Measurements from ENCODE around the gene GNB1.
"Not testable (repeated sequence)": the region's sequence is repeated elsewhere in the genome, so short reads cannot be mapped to it uniquely, and the experiment has no call there.

GNB1 gene

DNA sequence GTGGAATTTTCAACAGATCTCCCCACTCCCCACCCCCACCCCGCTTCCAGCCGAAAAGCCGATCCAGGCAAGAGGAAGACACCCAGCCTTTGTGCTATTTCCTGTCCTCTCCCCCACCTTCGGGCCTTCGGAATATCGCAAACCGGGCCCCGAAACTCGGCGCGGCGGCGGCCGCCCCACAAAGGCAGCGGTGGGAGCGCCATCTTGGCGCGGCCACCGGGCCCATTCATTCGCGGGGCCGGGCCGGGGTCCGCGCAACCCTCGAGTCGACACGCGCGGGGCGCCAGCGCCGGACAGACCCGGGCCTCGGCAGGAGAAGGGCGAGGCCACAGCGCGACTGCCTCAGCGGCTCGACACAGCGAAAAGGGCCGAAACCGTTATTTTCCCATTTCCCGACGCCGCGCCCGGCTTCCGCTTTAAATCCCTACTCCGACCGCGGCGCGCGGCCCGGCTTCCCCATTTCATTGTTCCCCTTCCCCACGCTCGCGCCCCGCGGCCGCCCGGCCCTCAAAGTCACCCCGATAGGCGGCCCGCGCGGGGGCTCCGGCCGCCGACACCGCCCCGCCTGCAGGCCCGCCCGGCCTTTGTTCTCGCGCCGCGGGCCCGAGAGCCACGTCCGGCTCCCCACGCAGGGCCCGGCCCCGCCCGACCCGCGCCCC is 911 bp downstream of the GNB1 start:
- peak; percentile 31 for DNase-seq (ENCODE audit: low read depth)

GRCh38 chr1:1889090-1889750 is 1.7 kb downstream of the GNB1 start:
- DNase-seq (ENCODE audit: low read depth): no peak

DNA sequence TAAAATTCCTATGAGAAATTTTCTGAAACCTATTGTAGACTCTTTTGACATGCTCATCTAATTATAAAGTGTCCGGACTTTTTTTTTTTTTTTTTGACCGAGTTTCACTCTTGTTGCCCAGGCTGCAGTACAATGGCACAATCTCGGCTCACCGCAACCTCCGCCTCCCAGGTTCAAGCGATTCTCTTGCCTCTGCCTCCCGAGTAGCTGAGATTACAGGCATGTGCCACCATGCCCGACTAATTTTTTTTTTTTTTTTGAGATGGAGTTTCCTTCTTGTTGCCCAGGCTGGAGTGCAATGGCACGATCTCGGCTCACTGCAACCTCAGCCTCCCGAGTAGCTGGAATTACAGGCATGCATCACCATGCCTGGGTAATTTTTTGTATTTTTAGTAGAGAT is 7.0 kb downstream of the GNB1 start:
- not testable (repeated sequence) for DNase-seq (ENCODE audit: low read depth)

DNA sequence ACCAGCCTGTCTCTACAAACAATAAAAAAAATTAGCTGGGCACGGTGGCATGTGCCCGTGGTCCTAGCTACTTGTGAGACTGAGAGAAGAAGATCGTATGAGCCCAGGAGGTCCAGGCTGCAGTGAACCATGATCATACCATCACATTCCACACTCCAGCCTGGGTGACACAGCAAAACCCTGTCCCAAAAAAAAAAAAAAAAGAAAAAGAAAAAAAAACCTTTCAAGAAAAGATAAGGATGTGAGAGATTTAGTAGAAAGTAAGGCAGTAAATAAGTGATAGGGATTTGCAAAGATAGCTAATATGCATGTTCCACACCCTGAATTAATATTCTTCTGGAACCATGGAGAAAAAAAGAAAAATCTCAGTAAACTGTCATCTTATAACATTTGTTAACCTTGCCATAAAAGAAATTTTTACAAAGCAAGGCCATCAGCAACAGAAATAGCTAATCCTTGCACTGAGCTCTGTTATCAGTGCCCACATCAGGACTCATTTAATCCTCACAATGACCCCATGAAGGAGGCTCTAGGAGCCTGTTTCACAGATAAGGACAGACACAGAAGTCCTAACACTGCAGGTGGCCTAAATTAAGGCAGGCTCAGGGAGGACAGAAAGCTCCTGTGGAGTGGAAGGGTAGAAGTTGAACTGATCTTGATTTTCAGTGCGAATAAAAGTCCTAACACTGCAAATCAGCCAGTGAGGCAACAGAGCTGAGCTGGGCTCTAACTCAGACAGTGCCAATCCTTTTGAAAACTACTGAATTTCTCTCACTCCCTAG is 7.6 kb downstream of the GNB1 start:
- DNase-seq (ENCODE audit: low read depth): no peak

DNA sequence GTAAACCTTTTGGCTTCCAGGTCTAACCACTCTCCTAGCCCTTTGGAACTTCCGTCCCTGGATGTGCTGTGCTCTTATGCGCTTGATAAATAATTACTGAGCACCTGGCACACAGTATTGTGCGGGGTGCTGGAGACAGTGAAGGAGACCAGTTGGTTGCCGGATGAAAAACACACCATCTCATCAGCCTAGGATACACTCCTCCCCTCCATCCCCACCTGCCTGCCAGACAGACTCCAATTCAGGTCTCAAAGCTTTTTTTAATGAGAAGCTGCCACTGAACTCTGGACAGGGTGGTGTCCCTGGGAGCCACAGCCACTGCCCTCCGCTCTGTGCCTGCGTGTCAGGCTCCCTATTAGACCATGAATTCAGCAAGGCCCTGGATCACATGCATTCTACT is 9.2 kb downstream of the GNB1 start:
- DNase-seq (ENCODE audit: low read depth): no peak

DNA sequence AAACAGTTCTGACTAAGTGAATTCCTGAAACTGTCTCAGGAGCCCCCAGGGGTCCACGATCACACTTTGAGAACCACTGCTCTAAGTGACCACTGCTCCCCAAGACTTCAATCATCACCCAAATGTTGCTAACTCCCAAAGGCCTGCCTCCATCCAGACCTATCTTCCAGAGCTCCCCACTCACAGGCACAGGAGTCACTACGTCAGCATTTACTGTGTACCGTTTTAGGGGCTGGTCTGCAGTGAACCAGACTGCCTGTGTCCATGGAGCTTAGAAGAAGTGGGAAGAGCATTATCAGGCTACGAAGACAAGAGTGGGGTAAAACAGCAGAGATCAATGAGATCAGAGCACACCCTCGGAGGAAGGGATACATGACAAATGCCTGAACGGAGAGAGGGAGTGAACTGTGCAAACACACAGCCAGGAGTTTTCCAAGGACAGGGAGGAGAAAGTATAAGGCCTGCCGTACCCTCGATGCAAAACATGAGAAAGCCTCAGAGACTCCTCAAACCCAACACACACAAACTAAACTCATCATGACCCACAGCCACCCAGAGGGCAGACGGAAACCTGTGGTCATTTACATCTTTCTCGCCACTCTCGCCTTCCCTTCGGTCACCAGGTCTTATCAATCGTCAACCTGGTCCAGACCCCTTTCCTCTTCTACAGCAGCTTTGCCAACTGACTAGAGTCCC is 10.1 kb downstream of the GNB1 start:
- DNase-seq (ENCODE audit: low read depth): no peak

DNA sequence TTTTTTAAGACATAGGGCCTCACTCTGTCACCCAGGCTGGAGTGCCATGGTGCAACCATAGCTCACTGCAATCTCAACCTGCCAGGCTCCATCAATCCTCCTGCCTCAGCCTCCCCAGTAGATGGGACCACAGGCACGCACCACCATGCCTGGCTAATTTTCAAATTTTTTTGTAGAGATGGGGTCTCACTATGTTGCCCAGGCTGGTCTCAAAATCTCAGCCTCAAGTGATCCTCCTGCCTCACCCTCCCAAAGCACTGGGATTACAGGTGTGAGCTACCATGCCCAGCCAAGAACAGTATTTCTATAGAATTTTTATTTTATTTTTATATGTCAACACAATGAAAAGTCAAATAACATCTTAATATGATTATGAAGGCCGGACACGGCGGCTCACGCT is 10.9 kb downstream of the GNB1 start:
- no peak for DNase-seq (ENCODE audit: low read depth)

GRCh38 chr1:1877865-1878436 is 12.9 kb downstream of the GNB1 start:
- no peak for DNase-seq (ENCODE audit: low read depth)

- no peak for DNase-seq (ENCODE audit: low read depth)
Observed at GRCh38 chr1:1876335-1876930, 14.5 kb downstream of the GNB1 start.

- no peak for DNase-seq (ENCODE audit: low read depth)
Observed at GRCh38 chr1:1875932-1876331, 15.0 kb downstream of the GNB1 start.

DNA sequence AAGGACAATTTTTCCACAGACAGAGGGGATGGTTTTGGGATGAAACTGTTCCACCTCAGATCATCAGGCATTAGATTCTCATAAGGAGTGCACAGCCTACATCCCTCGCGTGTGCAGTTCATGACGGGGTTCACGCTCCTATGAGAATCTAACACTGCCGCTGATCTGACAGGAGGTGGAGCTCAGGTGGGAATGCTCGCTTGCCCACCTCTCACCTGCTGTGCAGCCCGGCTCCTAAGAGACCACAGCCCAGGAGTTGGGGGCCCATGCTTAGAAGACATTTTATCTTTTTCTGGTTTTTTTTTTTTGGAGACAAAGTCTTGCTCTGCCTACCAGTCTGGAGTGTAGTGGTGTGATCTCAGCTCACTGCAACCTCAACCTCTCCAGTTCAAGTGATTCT is 16.0 kb downstream of the GNB1 start:
- DNase-seq (ENCODE audit: low read depth): no peak

GRCh38 chr1:1873186-1873585 is 17.7 kb downstream of the GNB1 start:
- DNase-seq (ENCODE audit: low read depth): no peak

DNA sequence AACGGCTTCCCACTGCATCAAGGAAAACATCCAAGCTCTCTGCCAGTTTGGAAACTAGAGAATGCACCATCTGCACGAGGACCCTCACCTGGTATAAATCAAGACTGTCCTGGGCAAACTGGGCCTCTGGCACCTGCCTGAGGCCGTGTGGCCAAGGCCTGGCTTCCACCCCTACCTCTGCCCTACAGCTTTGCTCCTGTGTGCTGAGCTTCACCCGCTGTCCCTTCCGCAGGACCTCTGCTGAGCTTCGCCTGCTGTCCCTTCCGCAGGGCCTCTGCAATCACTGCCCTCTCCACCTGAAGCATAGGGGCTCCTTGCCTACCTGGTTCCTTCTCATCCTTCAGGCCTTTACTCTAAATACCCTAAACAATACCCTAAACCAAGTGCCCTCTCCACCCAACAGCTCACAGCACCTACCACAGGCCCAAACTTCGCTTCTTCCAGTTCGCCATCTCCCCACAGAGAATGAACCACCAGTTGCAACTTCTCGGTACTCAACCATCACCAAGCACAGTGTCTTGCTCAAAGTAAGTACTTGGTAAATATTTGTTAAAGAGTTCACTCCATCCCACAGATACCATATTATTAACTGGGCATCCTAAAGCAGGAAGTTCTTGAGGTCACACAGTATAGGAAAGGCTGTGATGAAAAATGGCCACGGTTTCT is 18.4 kb downstream of the GNB1 start:
- DNase-seq (ENCODE audit: low read depth): no peak

DNA sequence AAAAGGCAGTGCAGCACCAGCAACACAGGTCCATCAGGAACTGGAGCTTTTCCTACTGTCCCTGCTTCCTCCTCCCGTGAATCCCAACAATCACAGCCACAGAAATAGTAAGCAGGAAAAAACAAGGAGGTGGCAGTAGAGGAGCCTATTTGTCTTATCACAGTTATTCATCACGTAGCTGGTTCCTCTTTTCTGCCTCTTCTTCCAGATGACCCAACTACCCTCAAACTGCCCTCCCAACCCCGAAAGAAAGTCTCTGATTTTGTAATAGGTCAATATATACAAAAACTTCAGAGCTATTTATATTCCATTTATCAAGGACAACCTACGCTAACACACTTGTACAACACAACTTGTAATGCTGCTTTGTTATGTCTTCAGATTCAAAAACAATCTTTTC is 21.4 kb downstream of the GNB1 start:
- no peak for DNase-seq (ENCODE audit: low read depth)

GRCh38 chr1:1867164-1867563 is 23.7 kb downstream of the GNB1 start:
- DNase-seq (ENCODE audit: low read depth): no peak

DNA sequence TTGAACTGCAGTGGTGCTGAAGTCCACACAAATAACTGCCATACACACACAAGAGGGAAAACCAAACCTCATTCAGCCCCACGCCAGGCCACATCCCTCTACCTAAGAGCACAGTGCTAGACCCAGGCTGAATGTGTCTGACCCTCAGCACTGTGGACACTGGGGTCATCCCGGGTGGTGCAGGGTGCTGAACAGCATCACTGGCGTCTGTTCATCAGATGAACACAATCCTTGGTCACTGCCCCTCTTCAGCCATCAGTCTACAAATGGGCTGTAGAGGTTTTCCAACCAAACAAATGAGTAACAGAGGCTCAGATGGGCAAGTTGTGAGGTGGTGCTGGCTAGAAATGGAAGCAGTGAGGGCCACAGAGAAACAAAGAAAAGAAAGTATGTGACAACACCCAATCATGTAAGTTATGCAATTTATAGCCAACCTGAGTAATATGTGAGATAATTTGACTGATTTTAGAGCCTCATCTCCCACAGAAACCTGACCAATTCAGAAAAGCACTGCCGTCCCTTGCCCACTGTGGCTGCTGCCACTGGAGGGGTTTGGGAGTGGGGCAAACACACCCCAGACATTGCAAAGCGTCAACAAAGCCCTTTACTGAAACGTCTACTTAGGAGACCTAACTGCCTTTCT is 27.9 kb downstream of the GNB1 start:
- no peak for DNase-seq (ENCODE audit: low read depth)

DNA sequence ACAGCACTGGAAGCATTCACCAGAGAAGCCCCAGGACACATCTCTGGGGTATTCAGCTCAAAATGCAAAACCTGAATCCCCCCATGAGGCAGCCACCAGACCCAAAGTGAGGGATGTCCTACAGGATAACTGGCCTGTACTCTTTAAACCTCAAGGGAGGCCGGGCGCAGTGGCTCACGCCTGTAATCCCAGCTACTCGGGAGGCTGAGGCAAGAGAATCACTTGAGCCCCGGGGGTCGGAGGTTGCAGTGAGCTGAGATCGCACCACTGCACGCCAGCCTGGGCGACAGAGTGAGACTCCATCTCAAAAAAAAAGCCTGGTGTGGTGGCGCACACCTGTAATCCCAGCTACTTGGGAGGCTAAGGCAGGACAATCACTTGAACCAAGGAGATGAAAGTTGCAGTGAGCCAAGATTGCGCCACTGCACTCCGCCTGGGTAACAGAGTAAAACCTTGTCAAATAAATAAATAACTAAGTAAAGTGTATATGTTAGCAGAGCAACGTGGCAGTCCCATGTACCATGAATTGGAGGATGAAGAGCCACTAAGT is 29.1 kb downstream of the GNB1 start:
- not testable (repeated sequence) for DNase-seq (ENCODE audit: low read depth)

GRCh38 chr1:1861339-1861730 is 29.6 kb downstream of the GNB1 start:
- no peak for DNase-seq (ENCODE audit: low read depth)

DNA sequence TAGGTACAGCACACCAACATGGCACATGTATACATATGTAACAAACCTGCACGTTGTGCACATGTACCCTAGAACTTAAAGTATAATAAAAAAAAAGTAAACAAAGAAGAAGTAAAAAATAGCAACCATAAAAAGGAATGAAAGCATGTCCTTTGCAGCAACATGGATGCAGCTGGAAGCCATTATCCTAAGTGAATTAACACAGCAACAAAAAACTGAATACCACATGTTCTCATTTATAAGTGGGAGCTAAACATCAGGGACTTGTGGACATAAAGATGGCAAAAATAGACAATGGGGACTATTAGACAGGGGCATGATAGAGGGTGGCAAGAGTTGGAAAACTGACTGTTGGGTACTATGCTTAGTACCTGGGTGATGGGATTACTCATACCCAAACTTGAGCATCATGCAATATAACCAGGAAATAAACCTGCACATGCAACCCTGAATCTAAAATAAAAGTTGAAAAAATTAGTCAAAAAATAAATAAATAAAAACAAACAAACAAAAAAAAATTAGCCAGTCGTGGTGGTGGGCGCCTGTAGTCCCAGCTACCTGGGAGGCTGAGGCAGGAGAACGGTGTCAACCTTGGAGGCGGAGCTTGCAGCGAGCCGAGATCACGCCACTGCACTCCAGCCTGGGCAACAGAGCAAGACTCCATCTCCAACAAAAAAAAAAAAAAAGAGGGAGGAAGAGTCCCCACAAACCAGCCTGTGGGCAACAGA is 30.8 kb downstream of the GNB1 start:
- not testable (repeated sequence) for DNase-seq (ENCODE audit: low read depth)
